22Rv1 (cell line): ENCODE data around the gene ULK4.

Experiments
- CTCF ChIP-seq: fragments of 450-650 bp; IDR thresholded peaks from 2 replicates; pipeline ENCODE4 v1.5.1; 2017; ENCODE audit warnings: mild to moderate bottlenecking
- ZFX ChIP-seq: fragments of 450-650 bp; IDR thresholded peaks from 2 replicates; pipeline ENCODE4 v1.6.1; 2017; ENCODE audit warnings: antibody characterized with exemption, borderline replicate concordance

GRCh38 chr3:41209646-41210045 is 752.3 kb downstream of the ULK4 start:
- TF ChIP-seq CTCF (no peak), ZFX (no peak)
